ENCODE measurements around the gene PHACTR2.

- TF ChIP-seq CTCF (IDR thresholded peaks at IDR 0.05; ENCODE audit: insufficient read depth, low read depth, low read length) (no peak), EZH2 (IDR thresholded peaks at IDR 0.05; ENCODE audit: insufficient read depth, low read length) (no peak)
These were observed 40.1 kb upstream of the PHACTR2 start for GRCh38 chr6:143637691-143638090.

Measured in astrocyte (in vitro differentiated cells and primary cell).